HG02938 (cell line): ENCODE results near the gene EIF4E1B.

ENCODE experiments used
- ATAC-seq: cut with Tn5 transposase; IDR thresholded peaks from one replicate; pipeline ENCODE4 v1.9.1; 2021; ENCODE audit warnings: mild to moderate bottlenecking, moderate library complexity; ENCODE audit not compliant: unreplicated experiment

Gene EIF4E1B

GRCh38 chr5:176680226-176680563 lies 49.7 kb downstream of the EIF4E1B start:
- no peak for ATAC-seq

- no peak for ATAC-seq
These were observed 51.6 kb downstream of the EIF4E1B start for GRCh38 chr5:176682016-176682531.

- ATAC-seq, result no peak
These were observed 54.5 kb downstream of the EIF4E1B start for GRCh38 chr5:176685010-176685409.

GRCh38 chr5:176687247-176687646 lies 56.8 kb downstream of the EIF4E1B start:
- ATAC-seq, result no peak

- ATAC-seq, result no peak
These were observed 57.4 kb downstream of the EIF4E1B start for GRCh38 chr5:176687881-176688280.

- ATAC-seq, result no peak
These were observed 60.4 kb downstream of the EIF4E1B start for GRCh38 chr5:176690911-176691310.

- no peak for ATAC-seq
These were observed 61.0 kb downstream of the EIF4E1B start for GRCh38 chr5:176691524-176691923.

- no peak for ATAC-seq
These were observed 61.9 kb downstream of the EIF4E1B start for GRCh38 chr5:176692326-176692725.

GRCh38 chr5:176692839-176693476 lies 62.5 kb downstream of the EIF4E1B start:
- no peak for ATAC-seq

GRCh38 chr5:176693477-176693851 lies 63.0 kb downstream of the EIF4E1B start:
- no peak for ATAC-seq

GRCh38 chr5:176694146-176694545 lies 63.7 kb downstream of the EIF4E1B start:
- no peak for ATAC-seq

- ATAC-seq, result no peak
These were observed 64.2 kb downstream of the EIF4E1B start for GRCh38 chr5:176694631-176695030.

GRCh38 chr5:176695073-176695472 lies 64.6 kb downstream of the EIF4E1B start:
- ATAC-seq, result no peak
